IPS-18c (cell line): ENCODE measurements around the gene SIX5.
A peak's percentile ranks its signal among the peaks of the same experiment; 100 is the strongest.
"Not testable (repeated sequence)": the region's sequence is repeated elsewhere in the genome, so short reads cannot be mapped to it uniquely, and the experiment has no call there.

ENCODE experiments used
- H3K4me3 ChIP-seq: 2 replicates; pipeline ENCODE4 v1.7.0; 2013; ENCODE audit warnings: low read depth, mild to moderate bottlenecking, low read length, moderate library complexity; ENCODE audit not compliant: insufficient read depth
- H3K9me3 ChIP-seq: one replicate; pipeline ENCODE4 v1.6.1; 2013; ENCODE audit warnings: mild to moderate bottlenecking, low read length, moderate library complexity; ENCODE audit not compliant: control insufficient read depth, insufficient read depth

Gene SIX5

DNA sequence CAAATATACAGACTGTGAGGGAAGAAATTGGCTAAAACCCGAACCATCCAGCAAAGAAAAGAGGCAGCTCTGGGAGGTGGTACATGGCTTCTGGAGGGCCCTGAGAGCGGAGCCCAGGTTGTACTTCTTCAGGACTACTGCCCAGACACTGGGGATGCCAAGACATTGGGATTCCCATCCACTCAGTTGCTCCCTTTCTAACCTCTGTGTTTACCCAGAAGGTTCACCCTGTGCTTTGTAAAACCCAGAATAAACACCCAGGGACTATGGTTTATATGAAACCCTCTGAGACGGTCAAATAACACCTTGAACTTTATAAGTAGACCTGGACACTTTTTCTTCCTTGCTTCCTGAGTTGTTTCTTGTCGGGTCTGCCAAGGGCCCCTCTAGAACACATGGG is 26.1 kb downstream of the SIX5 start:
- Histone ChIP-seq H3K4me3 (no peak overlapping the region), H3K9me3 (no peaks in the 10 kb centered on the region)

DNA sequence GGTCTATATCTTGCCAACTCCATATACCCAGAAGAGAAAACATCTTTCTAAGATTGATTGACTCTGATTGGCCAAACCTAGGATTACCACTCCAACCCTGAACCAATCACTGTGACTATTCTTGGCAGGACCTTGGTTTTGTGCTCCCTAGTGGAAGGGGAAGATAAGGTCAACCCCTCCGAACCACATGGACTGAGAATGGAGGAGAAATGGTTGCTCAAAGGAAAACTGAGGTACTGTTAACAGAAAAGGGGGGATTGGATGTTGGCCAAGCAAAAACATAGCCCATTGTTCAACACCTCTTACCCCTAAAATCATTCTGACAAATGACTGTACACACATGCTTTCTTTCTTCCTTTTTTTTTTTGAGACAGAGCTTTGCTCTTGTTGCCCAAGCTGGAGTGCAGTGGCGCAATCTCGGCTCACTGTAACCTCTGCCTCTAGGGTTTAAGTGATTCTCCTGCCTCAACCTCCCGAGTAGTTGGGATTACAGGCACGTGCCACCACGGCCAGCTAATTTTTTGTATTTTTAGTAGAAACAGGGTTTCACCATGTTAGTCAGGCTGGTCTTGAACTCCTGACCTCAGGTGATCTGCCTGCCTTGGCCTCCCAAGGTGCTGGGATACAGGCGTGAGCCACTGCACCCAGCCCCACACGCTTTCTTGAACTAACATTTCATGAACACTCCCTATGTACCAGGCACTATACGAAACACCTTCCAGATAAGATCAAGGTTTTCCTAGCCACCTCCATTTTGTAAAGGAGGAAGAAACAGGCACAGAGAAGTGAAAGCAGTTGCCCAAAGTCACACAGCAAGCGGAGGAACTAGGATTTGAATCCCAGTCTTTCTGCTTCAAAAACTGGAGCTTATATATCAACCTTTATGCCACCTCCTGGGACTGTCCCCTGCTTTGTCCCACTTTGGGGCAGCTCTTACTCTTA is 29.3 kb downstream of the SIX5 start:
- Histone ChIP-seq H3K4me3 (no peak overlapping the region), H3K9me3 (no peaks in the 10 kb centered on the region)

DNA sequence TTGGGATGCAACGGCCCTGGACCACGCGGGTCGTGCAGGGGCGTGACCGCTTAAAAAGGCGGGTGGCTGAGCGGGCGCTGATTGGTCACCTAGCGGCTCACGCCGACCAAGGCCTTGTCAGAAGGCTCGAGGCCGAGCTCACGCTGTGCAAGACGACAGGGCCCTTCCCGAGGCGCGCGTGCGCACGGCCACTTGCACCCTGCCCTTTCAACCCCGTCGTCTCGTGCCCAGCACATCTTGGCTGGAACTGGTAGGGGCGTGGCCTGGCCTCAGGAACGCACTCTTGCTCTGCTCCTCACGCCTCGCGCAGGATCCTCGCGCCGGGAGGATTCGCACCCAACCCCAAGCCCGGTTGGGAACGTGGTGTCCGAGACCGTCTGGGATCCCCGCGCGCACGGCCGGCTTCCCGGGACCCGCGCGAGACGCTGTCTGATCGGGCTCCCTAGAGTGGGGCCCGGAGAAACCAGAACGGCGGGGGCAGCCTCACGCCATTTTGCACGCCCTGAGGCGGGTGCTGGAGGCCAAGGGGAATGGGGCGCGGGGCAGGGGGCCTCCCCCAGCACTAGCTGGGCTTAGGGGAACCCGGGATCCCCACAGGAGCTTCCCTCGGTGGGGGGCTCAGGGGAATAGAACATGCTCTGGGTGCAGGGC is 35.8 kb downstream of the SIX5 start, which contains the start of gene MEIOSIN:
Gene MEIOSIN, plus strand, starts transcription at position 280 of the 651 bp plus-strand sequence. CDS start 1,938 bp downstream, outside the sequence.
- Histone ChIP-seq H3K9me3 (no peaks in the 10 kb centered on the region), H3K4me3 (no peak within 1 kb of the TSS)

DNA sequence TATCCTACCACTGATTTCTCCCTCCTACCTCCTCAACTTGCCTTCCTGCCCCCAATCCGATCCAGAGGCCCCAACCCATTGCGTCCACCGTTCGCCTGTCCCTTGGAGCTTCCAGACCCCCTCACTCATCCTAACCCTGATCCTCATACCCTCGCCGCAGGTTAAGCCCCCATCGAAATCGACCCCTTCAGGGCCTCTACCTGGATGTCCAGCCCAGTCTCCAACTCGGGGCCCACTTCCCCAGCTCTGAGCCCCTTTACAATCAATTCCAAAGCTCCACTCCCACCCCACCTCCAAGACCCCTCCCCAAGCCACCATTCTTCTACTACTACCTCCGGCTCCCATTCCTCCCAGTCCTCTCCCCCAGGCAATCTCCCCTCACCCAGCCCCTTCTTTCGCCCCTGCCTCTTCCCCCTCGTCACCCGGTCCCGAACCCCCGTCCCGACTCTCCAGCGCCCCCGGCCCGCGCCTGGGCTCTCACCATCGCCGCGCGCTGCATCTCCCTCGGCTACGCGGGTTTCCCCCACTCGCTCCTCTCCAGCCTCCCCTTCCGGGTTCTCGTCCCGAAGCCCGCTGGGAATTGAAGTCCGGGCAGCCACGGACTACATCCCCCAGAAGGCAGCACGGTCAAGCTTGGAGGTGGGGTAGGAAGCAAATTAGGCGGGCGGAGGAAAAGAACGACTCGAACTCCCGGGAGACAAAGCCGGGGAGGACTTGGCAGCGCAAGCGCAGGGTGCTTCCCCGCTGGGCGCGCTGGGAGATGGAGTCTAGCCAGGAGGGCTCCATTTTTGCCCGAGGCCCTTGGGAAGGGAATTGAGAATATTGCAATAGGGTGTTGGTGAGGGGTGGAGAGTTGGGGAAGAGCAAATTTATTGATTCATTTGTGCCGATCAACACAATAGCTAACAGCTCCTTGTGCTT is 38.4 kb downstream of the SIX5 start, which contains the start of gene FBXO46:
Gene FBXO46, minus strand, starts transcription at position 529 of the 921 bp plus-strand sequence. CDS start 17,401 bp downstream, outside the sequence.
- no peaks in the 10 kb centered on the region for H3K9me3 ChIP-seq
- peak within 1 kb of the TSS; percentile 85 for H3K4me3 ChIP-seq

DNA sequence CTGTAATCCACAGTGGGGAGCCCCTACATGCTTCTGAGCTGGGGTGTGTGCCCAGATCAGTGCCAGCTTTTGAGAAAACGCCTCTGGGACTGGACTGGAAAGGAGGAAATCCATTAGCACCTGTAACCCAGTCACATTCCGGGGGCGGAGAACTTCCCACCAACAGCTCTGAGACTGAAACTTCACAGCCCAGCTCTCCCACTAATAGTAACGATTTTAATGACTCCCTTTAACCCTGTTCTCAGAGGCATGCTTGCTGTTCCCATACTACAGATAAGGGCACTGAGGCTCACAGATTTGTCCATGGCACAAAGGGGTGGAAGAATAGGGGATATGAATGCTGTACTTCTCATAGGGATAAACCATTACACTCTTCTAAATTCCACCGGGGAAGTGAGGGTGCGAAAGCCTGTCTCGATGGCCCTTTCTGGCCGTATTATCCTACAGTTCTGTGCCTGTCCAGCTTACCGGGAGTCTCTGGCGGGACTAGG is 39.2 kb downstream of the SIX5 start:
- no peaks in the 10 kb centered on the region for H3K9me3 ChIP-seq
- peak overlapping the region; percentile 85 for H3K4me3 ChIP-seq

DNA sequence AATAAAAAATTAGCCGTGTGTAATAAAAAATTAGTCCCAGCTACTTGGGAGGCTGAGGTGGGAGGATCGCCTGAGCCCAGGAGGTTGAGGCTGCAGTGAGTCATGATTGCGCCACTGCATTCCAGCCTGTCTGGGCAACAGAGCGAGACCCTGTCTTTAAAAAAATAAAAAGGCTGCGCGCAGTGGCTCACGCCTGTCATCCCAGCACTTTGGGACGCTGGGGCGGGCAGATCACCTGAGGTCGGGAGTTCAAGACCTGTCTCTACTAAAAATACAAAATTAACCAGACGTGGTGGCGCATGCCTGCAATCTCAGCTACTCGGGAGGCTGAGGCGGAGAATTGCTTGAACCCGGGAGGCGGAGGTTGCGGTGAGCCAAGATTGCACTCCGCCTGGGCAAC is 40.4 kb downstream of the SIX5 start:
- H3K4me3 ChIP-seq, H3K9me3 ChIP-seq: not testable (repeated sequence)

DNA sequence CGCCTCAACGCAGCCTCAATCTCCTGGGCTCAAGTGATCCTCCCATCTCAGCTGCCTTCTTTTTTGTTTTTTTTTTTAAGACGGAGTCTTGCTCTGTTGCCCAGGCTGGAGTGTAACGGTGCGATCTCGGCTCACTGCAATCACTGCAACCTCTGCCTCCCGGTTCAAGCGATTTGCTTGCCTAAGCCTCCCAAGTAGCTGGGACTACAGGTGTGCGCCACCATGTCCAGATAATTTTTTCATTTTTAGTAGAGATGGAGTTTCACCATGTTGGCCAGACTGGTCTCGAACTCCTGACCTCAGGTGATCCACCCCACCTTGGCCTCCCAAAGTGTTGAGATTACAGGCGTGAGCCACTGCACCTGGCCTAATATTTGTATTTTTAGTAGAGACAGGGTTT is 49.0 kb downstream of the SIX5 start:
- not testable (repeated sequence) for H3K4me3 ChIP-seq, H3K9me3 ChIP-seq

DNA sequence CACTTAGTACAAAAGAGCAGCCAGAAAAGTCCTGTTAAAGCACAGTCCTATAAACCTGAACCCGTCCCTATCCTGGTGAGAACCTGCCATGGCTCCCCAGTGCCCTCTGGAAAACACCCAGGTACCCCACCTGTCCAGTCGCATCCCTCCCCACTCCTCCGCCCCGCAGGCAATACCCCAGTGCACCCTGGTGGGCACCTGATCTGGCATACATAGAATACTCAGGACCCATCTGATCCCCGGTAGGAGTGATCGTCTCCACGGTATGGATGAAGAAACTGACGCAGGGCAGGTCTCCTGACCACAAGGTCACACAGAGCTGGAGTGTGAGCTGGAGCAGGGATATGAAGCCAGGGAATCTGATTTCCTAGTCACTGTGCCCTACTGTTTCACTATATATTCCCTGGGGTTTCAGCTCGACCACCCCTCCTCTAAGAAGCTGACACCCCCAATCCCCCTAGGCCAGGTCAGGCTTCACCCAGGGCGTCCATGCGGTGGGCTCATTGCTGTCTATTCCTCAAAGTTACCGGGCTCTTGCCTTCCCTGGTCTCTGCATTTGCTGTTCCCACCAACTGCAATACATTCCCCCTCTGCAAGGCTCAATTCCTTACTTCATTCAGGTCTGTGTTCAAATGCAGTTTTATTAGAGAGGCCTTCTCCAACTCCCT is 50.9 kb downstream of the SIX5 start:
- peak overlapping the region; percentile 52 for H3K4me3 ChIP-seq
- no peaks in the 10 kb centered on the region for H3K9me3 ChIP-seq

DNA sequence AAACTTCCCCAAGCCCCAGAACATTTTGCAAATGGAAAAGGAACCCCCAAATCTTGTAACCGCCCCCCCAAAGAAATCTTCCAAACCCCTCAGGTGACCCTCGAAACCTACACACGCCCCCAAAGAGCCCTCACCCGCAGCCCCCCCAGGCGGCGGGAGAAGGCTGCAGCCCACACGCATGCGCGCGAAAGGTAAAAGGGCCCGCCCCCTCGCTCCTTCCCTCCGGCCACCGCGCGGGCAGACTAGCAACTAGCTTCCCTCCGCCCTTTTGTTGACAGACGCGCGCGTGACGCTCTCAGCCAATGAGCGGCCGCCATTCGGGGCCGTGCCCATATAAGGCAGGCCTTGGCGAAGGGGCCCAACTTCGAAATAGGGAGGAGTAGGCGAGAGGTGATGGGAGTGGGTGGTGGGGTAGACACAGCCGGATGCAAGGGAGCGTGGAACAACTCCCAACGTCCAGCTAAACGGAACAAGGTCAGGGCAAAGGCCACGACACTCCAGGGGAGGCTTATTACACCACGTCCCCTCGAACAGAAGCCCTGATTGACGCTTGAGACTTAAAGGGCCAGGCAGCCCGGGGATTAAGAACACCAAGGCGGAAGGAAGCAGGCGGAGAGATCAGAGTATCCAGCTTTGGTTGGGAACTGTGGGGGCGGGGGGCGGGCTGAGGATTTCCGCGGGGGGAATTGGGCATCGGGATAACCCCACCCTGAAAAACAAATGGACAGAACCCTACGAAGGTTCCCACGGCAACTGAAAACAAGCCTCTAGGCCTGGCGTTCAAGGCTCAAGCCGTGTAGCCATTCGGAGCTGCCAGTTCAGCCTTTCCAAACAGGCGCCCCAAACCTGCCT is 51.7 kb downstream of the SIX5 start:
- Histone ChIP-seq H3K4me3 (peak overlapping the region; percentile 77), H3K9me3 (no peaks in the 10 kb centered on the region)

DNA sequence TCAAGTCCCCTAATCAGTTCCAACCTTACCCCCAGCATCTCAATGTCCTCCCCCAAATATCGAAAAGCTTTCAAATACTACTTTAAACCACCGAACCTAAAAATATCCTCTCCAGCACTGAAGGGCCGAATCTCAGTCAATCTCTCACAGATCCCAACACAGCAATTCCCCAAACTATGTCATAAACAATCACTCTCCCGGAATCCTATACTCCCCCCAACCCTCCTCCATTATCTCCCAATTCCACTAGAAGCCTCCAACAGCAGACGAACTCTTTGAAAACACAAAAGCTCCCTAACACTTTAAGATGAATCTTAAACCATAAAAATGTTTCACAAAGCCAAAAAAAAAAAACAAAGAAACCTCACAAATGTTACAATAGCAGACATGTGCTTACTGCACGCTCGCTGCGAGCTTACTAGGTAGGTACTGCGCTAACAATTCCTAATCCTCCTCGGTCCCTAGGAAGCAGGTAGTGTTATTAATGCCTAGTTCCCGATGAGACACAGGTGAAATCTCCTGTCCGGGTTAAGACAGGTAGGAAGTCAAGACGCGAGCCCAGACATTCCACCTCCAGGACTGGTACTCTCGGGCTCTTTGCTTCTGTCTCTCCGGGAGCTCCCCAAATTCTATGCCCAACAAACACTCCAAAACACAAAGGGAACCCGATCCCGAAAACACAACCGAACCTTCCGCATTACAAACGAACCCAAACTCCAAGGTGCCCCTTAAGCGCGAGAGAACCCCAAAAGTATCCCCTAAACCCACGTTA is 52.5 kb downstream of the SIX5 start:
- Histone ChIP-seq H3K4me3 (peak overlapping the region; percentile 77), H3K9me3 (no peaks in the 10 kb centered on the region)

DNA sequence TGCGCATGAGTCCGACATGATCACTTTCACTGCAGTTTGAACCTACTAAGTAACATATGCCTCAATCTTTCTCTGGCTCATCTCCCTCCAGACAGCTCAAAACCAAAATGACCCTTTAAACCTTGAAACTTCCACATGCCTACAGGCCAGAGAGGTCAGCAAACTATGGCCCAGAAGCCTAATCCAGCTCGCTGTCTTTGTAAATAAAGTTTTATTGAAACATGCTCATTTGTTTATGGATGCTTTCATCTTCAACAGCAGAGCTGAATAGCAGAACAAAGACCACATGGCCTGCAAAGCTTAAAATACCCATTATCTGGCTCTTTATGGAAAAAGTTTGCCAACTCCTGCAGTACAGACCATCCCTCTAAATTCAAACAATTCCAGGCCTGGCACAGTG is 53.9 kb downstream of the SIX5 start:
- Histone ChIP-seq H3K9me3 (no peaks in the 10 kb centered on the region), H3K4me3 (no peak overlapping the region)
